GM18870 (cell line): Measurements from ENCODE around the gene SIGLEC11.
"Not testable (repeated sequence)": the region's sequence is repeated elsewhere in the genome, so short reads cannot be mapped to it uniquely, and the experiment has no call there.

Experiments
- ATAC-seq: cut with Tn5 transposase; IDR thresholded peaks from one replicate; pipeline ENCODE4 v1.9.1; 2021; ENCODE audit warnings: moderate library complexity; ENCODE audit not compliant: unreplicated experiment

The SIGLEC11 gene

GRCh38 chr19:49983645-49984229 is 22.8 kb upstream of the SIGLEC11 start:
- ATAC-seq: no peak

GRCh38 chr19:49981603-49982593 is 20.9 kb upstream of the SIGLEC11 start:
- ATAC-seq: no peak

- ATAC-seq: no peak
These were observed 17.4 kb upstream of the SIGLEC11 start for GRCh38 chr19:49978324-49978723.

- ATAC-seq: no peak
These were observed 16.9 kb upstream of the SIGLEC11 start for GRCh38 chr19:49977881-49978280.

- ATAC-seq: no peak
These were observed 16.1 kb upstream of the SIGLEC11 start for GRCh38 chr19:49977076-49977475.

GRCh38 chr19:49976496-49976895 is 15.5 kb upstream of the SIGLEC11 start:
- ATAC-seq: no peak

- ATAC-seq: no peak
These were observed 14.1 kb upstream of the SIGLEC11 start for GRCh38 chr19:49975051-49975450.

GRCh38 chr19:49973987-49974386 is 13.0 kb upstream of the SIGLEC11 start:
- ATAC-seq: no peak

- no peak for ATAC-seq
These were observed 11.9 kb upstream of the SIGLEC11 start for GRCh38 chr19:49972841-49973240.

GRCh38 chr19:49971991-49972411 is 11.0 kb upstream of the SIGLEC11 start:
- no peak for ATAC-seq

- not testable (repeated sequence) for ATAC-seq
These were observed 8.4 kb upstream of the SIGLEC11 start for GRCh38 chr19:49969355-49969754.

GRCh38 chr19:49968279-49968922 is 7.4 kb upstream of the SIGLEC11 start:
- no peak for ATAC-seq

- ATAC-seq: not testable (repeated sequence)
These were observed 1.1 kb downstream of the SIGLEC11 start for GRCh38 chr19:49959892-49960291.

- ATAC-seq: not testable (repeated sequence)
These were observed 2.4 kb downstream of the SIGLEC11 start for GRCh38 chr19:49958596-49958995.

GRCh38 chr19:49958144-49958543 is 2.8 kb downstream of the SIGLEC11 start:
- ATAC-seq: not testable (repeated sequence)

- ATAC-seq: no peak
These were observed 3.6 kb downstream of the SIGLEC11 start for GRCh38 chr19:49957262-49957915.

- ATAC-seq: no peak
These were observed 4.9 kb downstream of the SIGLEC11 start for GRCh38 chr19:49956115-49956495.

- ATAC-seq: no peak
These were observed 6.0 kb downstream of the SIGLEC11 start for GRCh38 chr19:49954933-49955332.

- ATAC-seq: no peak
These were observed 6.7 kb downstream of the SIGLEC11 start for GRCh38 chr19:49954092-49954829.

GRCh38 chr19:49953416-49953815 is 7.6 kb downstream of the SIGLEC11 start:
- no peak for ATAC-seq
